Tibial nerve (tissue), 4 donors: Measurements from ENCODE around the gene SLC4A7. TPM values are rescaled to one million over a fixed set of nuclear protein-coding genes. Genes with fewer than 3 reads are reported as not detected.

ENCODE experiments used
- DNase-seq, 2 donors: peaks; one replicate each; pipeline ENCODE4 v3.0.0-alpha.2; 2019; ENCODE audit warnings: low spot score in 2 of 2
- H3K27ac ChIP-seq, 4 donors: fragments of 200-600 bp; sonication (generic) in 3 of 4; one replicate each; pipeline ENCODE4 v1.5.1; 2017 to 2019; ENCODE audit warnings: mild to moderate bottlenecking in 1 of 4
- H3K27me3 ChIP-seq, 2 donors: fragments of 200-600 bp; sonication (generic) in 1 of 2; one replicate each; pipeline versions ENCODE4 v1.5.1 to v1.6.0; 2017 to 2019
- H3K36me3 ChIP-seq, 3 donors: fragments of 200-600 bp; sonication (generic); one replicate each; pipeline ENCODE4 v1.5.1; 2018 to 2019
- H3K4me1 ChIP-seq, 4 donors: fragments of 200-600 bp; sonication (generic) in 3 of 4; one replicate each; pipeline ENCODE4 v1.5.1; 2017 to 2019
- H3K4me3 ChIP-seq, 4 donors: fragments of 200-600 bp; sonication (generic) in 3 of 4; one replicate each; pipeline ENCODE4 v1.5.1; 2017 to 2019; ENCODE audit warnings: mild to moderate bottlenecking in 1 of 4, moderate library complexity in 1 of 4
- H3K9me3 ChIP-seq, 4 donors: fragments of 200-600 bp; sonication (generic) in 3 of 4; one replicate each; pipeline ENCODE4 v1.5.1; 2017 to 2019
- CTCF ChIP-seq, 5 experiments: fragments of 200-600 bp in 3 of 5; fragments of 450-650 bp in 2 of 5; sonication (generic) in 3 of 5; IDR thresholded peaks; one replicate each; pipeline ENCODE4 v1.5.1; 2016 to 2019; ENCODE audit warnings: antibody characterized with exemption in 5 of 5, mild to moderate bottlenecking in 3 of 5, moderate library complexity in 2 of 5
- EP300 ChIP-seq, 2 donors: sonication (generic); formaldehyde crosslinking; IDR thresholded peaks; one replicate each; pipeline ENCODE4 v1.6.1; 2017; ENCODE audit warnings: antibody characterized with exemption in 2 of 2, mild to moderate bottlenecking in 1 of 2
- POLR2A ChIP-seq, 2 donors: fragments of 450-650 bp; IDR thresholded peaks; one replicate each; pipeline ENCODE4 v1.6.1; 2017; ENCODE audit warnings: antibody characterized with exemption in 2 of 2, mild to moderate bottlenecking in 2 of 2, moderate library complexity in 2 of 2
- WGBS, 2 donors: methylation state at CpG; one replicate each; pipeline ENCODE4 v1.1.5; 2018; 5-methylcytosine and 5-hydroxymethylcytosine counted together
- total RNA-seq, 4 donors: library from RNA; depleted of rRNA; stranded (reverse); fragments of >200 nt; gene quantifications; one replicate each; pipeline ENCODE4 v1.1.0, GENCODE V29; 2016

SLC4A7 gene
- total RNA-seq, 4 donors from 2014 or later, result 29.9 to 44.7 (median 40.3) TPM

- Histone ChIP-seq H3K4me3 (no peak overlapping the region), H3K27me3 (no peaks in the 10 kb centered on the region), H3K9me3 (no peaks in the 10 kb centered on the region), H3K4me1 (no peaks in the 10 kb centered on the region), H3K36me3 (peaks cover 0 to 42% (median 0%) of the 10 kb centered on the region in 3 donors), H3K27ac (no peak overlapping the region)
- no peak for TF ChIP-seq CTCF (IDR thresholded peaks at IDR 0.05)
- no peak for TF ChIP-seq POLR2A (IDR thresholded peaks at IDR 0.05)
- no peak for TF ChIP-seq EP300 (IDR thresholded peaks at IDR 0.05)
- WGBS, 2 donors, result 92 to 96% methylated on average over 1 of the region's 1 CpG
- DNase-seq, result no peak
Measured at GRCh38 chr3:27391796-27392195, 92.4 kb downstream of the SLC4A7 start.

GRCh38 chr3:27387625-27388024 lies 96.6 kb downstream of the SLC4A7 start:
- H3K27ac ChIP-seq, result no peak overlapping the region
- no peak for TF ChIP-seq EP300 (IDR thresholded peaks at IDR 0.05)
- no peak for TF ChIP-seq CTCF (IDR thresholded peaks at IDR 0.05)
- no peak for TF ChIP-seq POLR2A (IDR thresholded peaks at IDR 0.05)
- WGBS, 2 donors, result 92 to 96% methylated on average over 1 of the region's 1 CpG

GRCh38 chr3:27385504-27385903 lies 98.7 kb downstream of the SLC4A7 start:
- H3K27me3 ChIP-seq, result no peaks in the 10 kb centered on the region

More at GRCh38 chr3:27387625-27388024, 96.6 kb downstream of the SLC4A7 start:
- H3K27me3 ChIP-seq, result no peaks in the 10 kb centered on the region
- H3K4me3 ChIP-seq, result no peak overlapping the region
- H3K4me1 ChIP-seq, result no peaks in the 10 kb centered on the region
- no peaks in the 10 kb centered on the region for H3K9me3 ChIP-seq
- peaks cover 0 to 41% (median 0%) of the 10 kb centered on the region in 3 donors for H3K36me3 ChIP-seq
- DNase-seq, result no peak

GRCh38 chr3:27384191-27384590 lies 100.0 kb downstream of the SLC4A7 start:
- TF ChIP-seq CTCF (IDR thresholded peaks at IDR 0.05), result no peak
- no peak for TF ChIP-seq POLR2A (IDR thresholded peaks at IDR 0.05)
- no peak overlapping the region for H3K27ac ChIP-seq
- no peak overlapping the region for H3K4me3 ChIP-seq
- peaks cover 0 to 42% (median 0%) of the 10 kb centered on the region in 3 donors for H3K36me3 ChIP-seq
- WGBS, 2 donors, result 81 to 91% methylated on average over 1 of the region's 1 CpG
- no peaks in the 10 kb centered on the region for H3K27me3 ChIP-seq
- DNase-seq, result no peak
- no peaks in the 10 kb centered on the region for H3K4me1 ChIP-seq
- H3K9me3 ChIP-seq, result no peaks in the 10 kb centered on the region

More at GRCh38 chr3:27385504-27385903, 98.7 kb downstream of the SLC4A7 start:
- TF ChIP-seq EP300 (IDR thresholded peaks at IDR 0.05) (no peak), CTCF (IDR thresholded peaks at IDR 0.05) (no peak), POLR2A (IDR thresholded peaks at IDR 0.05) (no peak)
- H3K4me1 ChIP-seq, result no peaks in the 10 kb centered on the region
- no peak for DNase-seq
- no peaks in the 10 kb centered on the region for H3K9me3 ChIP-seq
- H3K36me3 ChIP-seq, result peaks cover 0 to 40% (median 0%) of the 10 kb centered on the region in 3 donors
- H3K27ac ChIP-seq, result no peak overlapping the region
- no peak overlapping the region for H3K4me3 ChIP-seq

GRCh38 chr3:27380433-27381357 lies 103.5 kb downstream of the SLC4A7 start:
- Histone ChIP-seq H3K9me3 (no peaks in the 10 kb centered on the region), H3K27me3 (no peaks in the 10 kb centered on the region), H3K36me3 (peaks cover 0 to 56% (median 0%) of the 10 kb centered on the region in 3 donors), H3K27ac (no peak overlapping the region), H3K4me3 (no peak overlapping the region), H3K4me1 (no peaks in the 10 kb centered on the region)
- WGBS, 2 donors, result 88 to 91% methylated on average over 3 of the region's 3 CpGs
- DNase-seq, result no peak
- TF ChIP-seq EP300 (IDR thresholded peaks at IDR 0.05), result no peak
- no peak for TF ChIP-seq POLR2A (IDR thresholded peaks at IDR 0.05)
- TF ChIP-seq CTCF (IDR thresholded peaks at IDR 0.05), result no peak
